Panc1 (cell line): ENCODE data around the gene CTSL. TPM values are rescaled to one million over a fixed set of nuclear protein-coding genes. Genes with fewer than 3 reads are reported as not detected.

Source experiments
- ATAC-seq: fragments of 200-7000 bp; cut with Tn5 transposase; 2 replicates; pipeline ENCODE4 v1.9.1; 2020; ENCODE audit warnings: mild to moderate bottlenecking, moderate library complexity
- BruUV-seq: library from RNA; stranded (reverse); fragments of 400-500 nt; replicated peaks from 2 replicates; lab custom pipeline; 2021; lab: Mats Ljungman, UMichigan
- CTCF ChIA-PET: fragments of 300-600 bp; sonication (Branson Sonifier 250); formaldehyde crosslinking; loops from one replicate; lab custom pipeline; 2022; ENCODE audit warnings: antibody characterized with exemption; lab: Charles Lee
- POLR2A ChIA-PET: fragments of 300-600 bp; sonication (Branson Sonifier 250); formaldehyde crosslinking; loops from one replicate; lab custom pipeline; 2022; ENCODE audit warnings: antibody characterized with exemption; lab: Charles Lee
- DNase-seq: peaks from one replicate; pipeline ENCODE4 v3.0.0-alpha.2; 2010; ENCODE audit warnings: low read depth, low spot score
- H3K27ac ChIP-seq: 2 replicates; pipeline ENCODE4 v1.5.1; 2011; ENCODE audit warnings: mild to moderate bottlenecking, low read length, inconsistent platforms
- H3K27me3 ChIP-seq: fragments of 200-500 bp; sonication (Bioruptor generic); 2 replicates; pipeline ENCODE4 v1.6.0; 2014; ENCODE audit warnings: low read length, inconsistent platforms; ENCODE audit not compliant: control insufficient read depth, insufficient read depth
- H3K36me3 ChIP-seq: fragments of 200-500 bp; sonication (Bioruptor generic); 2 replicates; pipeline ENCODE4 v1.5.1; 2014; ENCODE audit warnings: inconsistent platforms, mild to moderate bottlenecking, low read length, moderate library complexity; ENCODE audit not compliant: control insufficient read depth, insufficient read depth
- H3K4me1 ChIP-seq: 2 replicates; pipeline ENCODE4 v1.5.1; 2011; ENCODE audit warnings: inconsistent platforms, mild to moderate bottlenecking, low read length, moderate library complexity; ENCODE audit not compliant: control insufficient read depth, insufficient read depth
- H3K4me3 ChIP-seq, 2 experiments: 2 replicates each; pipeline ENCODE4 v1.5.1; 2011 to 2012; ENCODE audit warnings: low read depth in 2 of 2, low read length in 2 of 2, mild to moderate bottlenecking in 2 of 2, inconsistent platforms in 1 of 2, moderate library complexity in 1 of 2
- H3K9me3 ChIP-seq: fragments of 200-500 bp; sonication (Bioruptor generic); 2 replicates; pipeline ENCODE4 v1.5.1; 2014; ENCODE audit warnings: low read depth, mild to moderate bottlenecking, inconsistent platforms, low read length, moderate library complexity; ENCODE audit not compliant: control insufficient read depth, insufficient read depth
- CTCF ChIP-seq: fragments of 450-650 bp; IDR thresholded peaks from 2 replicates; pipeline ENCODE4 v1.5.1; 2017; ENCODE audit warnings: mild to moderate bottlenecking
- POLR2AphosphoS5 ChIP-seq: IDR thresholded peaks from 2 replicates; pipeline ENCODE4 v1.6.1; 2012; ENCODE audit warnings: mild to moderate bottlenecking, low read depth, low read length, moderate library complexity
- REST ChIP-seq, 2 experiments: IDR thresholded peaks; 2 replicates each; pipeline ENCODE4 v1.6.1; 2011 to 2012; ENCODE audit warnings: low read depth in 2 of 2, control low read depth in 1 of 2, low read length in 1 of 2, mild to moderate bottlenecking in 1 of 2, moderate library complexity in 1 of 2; ENCODE audit not compliant: insufficient read depth in 1 of 2
- SIN3A ChIP-seq: IDR thresholded peaks from 2 replicates; pipeline ENCODE4 v1.6.1; 2012; ENCODE audit warnings: low read depth, mild to moderate bottlenecking, low read length, moderate library complexity, borderline replicate concordance; ENCODE audit not compliant: insufficient read depth
- TCF7L2 ChIP-seq: IDR thresholded peaks from 2 replicates; pipeline ENCODE4 v1.6.1; 2011; ENCODE audit warnings: mild to moderate bottlenecking, low read depth, low read length, inconsistent platforms
- in situ Hi-C: cut with HindIII; loops from 2 replicates; pipeline ENCODE4 v1.10.0; 2016; ENCODE audit warnings: low sequenced_read_pairs, low pct_unique_long_range_greater_than_20kb
- intact Hi-C: fragments of 100-400 bp; cut with micrococcal nuclease; formaldehyde crosslinking; loops from one replicate; pipeline ENCODE4 v1.10.0; 2022; ENCODE audit not compliant: unreplicated experiment
- total RNA-seq: library from RNA; stranded (reverse); gene quantifications from one replicate; pipeline ENCODE4 v1.2.1, GENCODE V29; 2021; ENCODE audit not compliant: unreplicated experiment

The CTSL gene
- total RNA-seq, 1 experiment from 2014 or later = 45.2 TPM

GRCh38 chr9:87677776-87678587 is 47.9 kb upstream of the CTSL start:
- ChIA-PET CTCF (no interaction called here), POLR2A (no interaction called here)
- no peak overlapping the region for H3K27ac ChIP-seq
- H3K4me3 ChIP-seq = no peak overlapping the region
- no peak for DNase-seq
- H3K27me3 ChIP-seq = no peaks in the 10 kb centered on the region
- intact Hi-C loops = loop anchor here (2.0 kb wide), 1 partner anchor 135 kb away; no protein-coding TSS in a partner anchor
- in situ Hi-C loops = no loop called here
- no TSS peak for BruUV-seq
- ATAC-seq = no peak
- H3K4me1 ChIP-seq = no peaks in the 10 kb centered on the region
- TF ChIP-seq REST (IDR thresholded peaks at IDR 0.05; ENCODE audit: insufficient read depth in 1 of 2, low read depth in 2 of 2, low read length in 1 of 2) (no peak), POLR2AphosphoS5 (no peak), CTCF (no peak), TCF7L2 (no peak), SIN3A (no peak)
- H3K9me3 ChIP-seq = no peaks in the 10 kb centered on the region
- H3K36me3 ChIP-seq = no peaks in the 10 kb centered on the region

- DNase-seq (no peak), ATAC-seq (no peak; the same call in none of the 2 replicates)
- Histone ChIP-seq H3K9me3 (no peaks in the 10 kb centered on the region), H3K4me3 (no peak overlapping the region), H3K27me3 (no peaks in the 10 kb centered on the region), H3K4me1 (no peaks in the 10 kb centered on the region), H3K36me3 (no peaks in the 10 kb centered on the region), H3K27ac (no peak overlapping the region)
- BruUV-seq = no TSS peak
- CTCF ChIA-PET = no interaction called here
- POLR2A ChIA-PET = no interaction called here
- in situ Hi-C loops (no loop called here), intact Hi-C loops (loop anchor here (2.0 kb wide), 1 partner anchor 134 kb away; no protein-coding TSS in a partner anchor)
- TF ChIP-seq SIN3A (no peak), CTCF (peak; percentile 80)
These were observed 47.1 kb upstream of the CTSL start for GRCh38 chr9:87678650-87679355.
